Thyroid gland (tissue), 4 donors: ENCODE data around the gene DBF4. TPM values are rescaled to one million over a fixed set of nuclear protein-coding genes. Genes with fewer than 3 reads are reported as not detected.

ENCODE experiments used
- DNase-seq, 2 donors: peaks; one replicate each; pipeline ENCODE4 v3.0.0-alpha.2; 2019
- H3K27ac ChIP-seq, 3 donors: fragments of 200-600 bp; sonication (generic); 1 replicate in 2 of 3; 2 replicates in 1 of 3; pipeline ENCODE4 v1.5.1; 2016 to 2019; ENCODE audit warnings: mild to moderate bottlenecking in 1 of 3, moderate library complexity in 1 of 3
- H3K27me3 ChIP-seq: fragments of 200-600 bp; sonication (generic); one replicate; pipeline ENCODE4 v1.5.1; 2019
- H3K36me3 ChIP-seq, 2 donors: fragments of 200-600 bp; sonication (generic); one replicate each; pipeline ENCODE4 v1.5.1; 2016 to 2019
- H3K4me1 ChIP-seq, 2 donors: fragments of 200-600 bp; sonication (generic); one replicate each; pipeline ENCODE4 v1.5.1; 2017 to 2019
- H3K4me3 ChIP-seq, 3 donors: fragments of 200-600 bp; sonication (generic); replicated peaks in 1 of 3; 1 replicate in 2 of 3; 2 replicates in 1 of 3; pipeline ENCODE4 v1.5.1; 2016; ENCODE audit warnings: mild to moderate bottlenecking in 1 of 3
- H3K9me3 ChIP-seq: fragments of 200-600 bp; sonication (generic); one replicate; pipeline ENCODE4 v1.5.1; 2017
- CTCF ChIP-seq, 6 experiments: fragments of 200-600 bp in 3 of 6; fragments of 450-650 bp in 3 of 6; sonication (generic) in 3 of 6; IDR thresholded peaks; one replicate each; pipeline ENCODE4 v1.5.1; 2016 to 2019; ENCODE audit warnings: antibody characterized with exemption in 6 of 6, mild to moderate bottlenecking in 2 of 6, inconsistent platforms in 1 of 6, moderate library complexity in 1 of 6
- POLR2A ChIP-seq, 2 donors: fragments of 450-650 bp; IDR thresholded peaks; one replicate each; pipeline ENCODE4 v1.6.1; 2017; ENCODE audit warnings: antibody characterized with exemption in 2 of 2, mild to moderate bottlenecking in 2 of 2, moderate library complexity in 1 of 2
- WGBS, 2 donors: methylation state at CpG; one replicate each; pipeline ENCODE4 v1.1.5; 2017; 5-methylcytosine and 5-hydroxymethylcytosine counted together
- intact Hi-C: fragments of 100-400 bp; cut with DNase I; formaldehyde crosslinking; loops from one replicate; pipeline ENCODE4 v1.15.1; 2023
- total RNA-seq, 4 donors: library from RNA; depleted of rRNA; stranded (reverse); fragments of >200 nt; gene quantifications; one replicate each; pipeline ENCODE4 v1.2.3, GENCODE V29; 2016

The DBF4 gene
- total RNA-seq, 4 donors from 2014 or later, result 8.8 to 21.1 (median 11.7) TPM

- no peak for DNase-seq
- 13 to 17% methylated on average over 9 of the region's 9 CpGs for WGBS, 2 donors
- no peaks in the 10 kb centered on the region for H3K9me3 ChIP-seq
- peak overlapping the region in 2 of 3 donors; percentile 44 to 64 for H3K4me3 ChIP-seq
- peaks cover 0 to 6% of the 10 kb centered on the region in 2 donors for H3K4me1 ChIP-seq
- no peak for TF ChIP-seq CTCF (IDR thresholded peaks at IDR 0.05)
- no peak for TF ChIP-seq POLR2A (IDR thresholded peaks at IDR 0.05)
- H3K27ac ChIP-seq, result peak overlapping the region in 2 of 3 donors; percentile 10 to 58
- intact Hi-C loops, result no loop called here
- H3K27me3 ChIP-seq, result no peaks in the 10 kb centered on the region
- H3K36me3 ChIP-seq, result no peaks in the 10 kb centered on the region
Observed at GRCh38 chr7:87933605-87933952, 57.3 kb downstream of the DBF4 start.

- no peaks in the 10 kb centered on the region for H3K36me3 ChIP-seq
- peak within 1 kb of the TSS in 2 of 3 donors; percentile 10 to 62 for H3K27ac ChIP-seq
- intact Hi-C loops, result no loop called here
- 0% methylated on average over 32 to 37 of the region's 70 CpGs for WGBS, 2 donors
- TF ChIP-seq CTCF (IDR thresholded peaks at IDR 0.05) (no peak), POLR2A (IDR thresholded peaks at IDR 0.05) (peak in 1 of 2 donors; percentile 85)
- H3K9me3 ChIP-seq, result no peaks in the 10 kb centered on the region
- peak within 1 kb of the TSS; percentile 44 to 64 (median 58) for H3K4me3 ChIP-seq
- H3K27me3 ChIP-seq, result no peaks in the 10 kb centered on the region
- DNase-seq, result peak; percentile 94 to 96
- H3K4me1 ChIP-seq, result peaks cover 0 to 6% of the 10 kb centered on the region in 2 donors
Observed at GRCh38 chr7:87933953-87934698, 57.8 kb downstream of the DBF4 start, which contains the start of gene ADAM22. ADAM22 (plus strand) TSS chr7:87934251; CDS start chr7:87934466, 215 bp downstream.

GRCh38 chr7:87934699-87935383 is 58.5 kb downstream of the DBF4 start:
- WGBS, 2 donors, result 3 to 6% methylated on average over 34 to 45 of the region's 47 CpGs
- Histone ChIP-seq H3K4me1 (peaks cover 0 to 6% of the 10 kb centered on the region in 2 donors), H3K27me3 (no peaks in the 10 kb centered on the region), H3K36me3 (no peaks in the 10 kb centered on the region), H3K4me3 (peak overlapping the region; percentile 44 to 64 (median 58)), H3K27ac (peak overlapping the region in 1 of 3 donors; percentile 62), H3K9me3 (no peaks in the 10 kb centered on the region)
- no peak for TF ChIP-seq CTCF (IDR thresholded peaks at IDR 0.05)
- TF ChIP-seq POLR2A (IDR thresholded peaks at IDR 0.05), result no peak
- peak; percentile 11 to 14 for DNase-seq
- intact Hi-C loops, result no loop called here

- Histone ChIP-seq H3K4me3 (peak overlapping the region; percentile 44 to 64 (median 58)), H3K27me3 (no peaks in the 10 kb centered on the region), H3K27ac (no peak overlapping the region), H3K36me3 (no peaks in the 10 kb centered on the region), H3K9me3 (no peaks in the 10 kb centered on the region), H3K4me1 (peaks cover 0 to 6% of the 10 kb centered on the region in 2 donors)
- 37 to 48% methylated on average over 8 of the region's 8 CpGs for WGBS, 2 donors
- DNase-seq, result no peak
- intact Hi-C loops, result no loop called here
- TF ChIP-seq POLR2A (IDR thresholded peaks at IDR 0.05) (no peak), CTCF (IDR thresholded peaks at IDR 0.05) (no peak)
Observed at GRCh38 chr7:87935384-87935706, 59.1 kb downstream of the DBF4 start.

- Histone ChIP-seq H3K36me3 (no peaks in the 10 kb centered on the region), H3K9me3 (no peaks in the 10 kb centered on the region), H3K27ac (no peak overlapping the region), H3K27me3 (no peaks in the 10 kb centered on the region), H3K4me1 (peaks cover 0 to 3% of the 10 kb centered on the region in 2 donors), H3K4me3 (no peak overlapping the region)
- intact Hi-C loops, result no loop called here
- TF ChIP-seq POLR2A (IDR thresholded peaks at IDR 0.05), result no peak
- TF ChIP-seq CTCF (IDR thresholded peaks at IDR 0.05), result no peak
- no peak for DNase-seq
- WGBS, 2 donors, result 97% methylated on average over 4 of the region's 4 CpGs
Observed at GRCh38 chr7:87941138-87941537, 64.8 kb downstream of the DBF4 start.
